Liver (tissue), 9 donors: ENCODE data around the gene SIRT7. TPM values are rescaled to one million over a fixed set of nuclear protein-coding genes. Genes with fewer than 3 reads are reported as not detected.
"Not testable (repeated sequence)": the region's sequence is repeated elsewhere in the genome, so short reads cannot be mapped to it uniquely, and the experiment has no call there.

Experiments used
- DNase-seq: peaks from one replicate; pipeline ENCODE4 v3.0.0-alpha.2; 2017; ENCODE audit warnings: low spot score
- H3K27ac ChIP-seq, 2 donors: one replicate each; pipeline ENCODE4 v1.7.0; 2013; ENCODE audit warnings: inconsistent platforms in 2 of 2, low read length in 2 of 2, control low read depth in 1 of 2, low read depth in 1 of 2, mild to moderate bottlenecking in 1 of 2
- H3K27me3 ChIP-seq, 4 donors: one replicate each; pipeline versions ENCODE4 v1.6.1 to v1.7.0; 2013; ENCODE audit warnings: low read length in 3 of 4, inconsistent platforms in 1 of 4, mild to moderate bottlenecking in 1 of 4, moderate library complexity in 1 of 4; ENCODE audit not compliant: control insufficient read depth in 4 of 4, insufficient read depth in 4 of 4
- H3K36me3 ChIP-seq, 4 donors: one replicate each; pipeline versions ENCODE4 v1.6.1 to v1.7.0; 2013; ENCODE audit warnings: low read length in 3 of 4, mild to moderate bottlenecking in 3 of 4, low read depth in 1 of 4, moderate library complexity in 1 of 4; ENCODE audit not compliant: control insufficient read depth in 4 of 4, insufficient read depth in 3 of 4
- H3K4me1 ChIP-seq, 4 donors: one replicate each; pipeline versions ENCODE4 v1.6.1 to v1.7.0; 2013; ENCODE audit warnings: low read length in 3 of 4, mild to moderate bottlenecking in 3 of 4, moderate library complexity in 1 of 4; ENCODE audit not compliant: control insufficient read depth in 4 of 4, insufficient read depth in 4 of 4
- H3K4me3 ChIP-seq, 3 donors: one replicate each; pipeline versions ENCODE4 v1.6.1 to v1.7.0; 2013; ENCODE audit warnings: low read length in 3 of 3, control low read depth in 1 of 3, low read depth in 1 of 3, mild to moderate bottlenecking in 1 of 3
- H3K9ac ChIP-seq, 2 donors: one replicate each; pipeline ENCODE4 v1.7.0; 2013; ENCODE audit warnings: low read length in 2 of 2, mild to moderate bottlenecking in 2 of 2, moderate library complexity in 2 of 2, control low read depth in 1 of 2, low read depth in 1 of 2
- H3K9me3 ChIP-seq, 4 donors: one replicate each; pipeline versions ENCODE4 v1.6.1 to v1.7.0; 2013; ENCODE audit warnings: low read length in 3 of 4; ENCODE audit not compliant: control insufficient read depth in 4 of 4
- ATF3 ChIP-seq: IDR thresholded peaks from 2 replicates; pipeline ENCODE4 v1.6.1; 2016; ENCODE audit warnings: antibody characterized with exemption
- CTCF ChIP-seq: fragments of 150-350 bp; IDR thresholded peaks from 2 replicates; pipeline ENCODE4 v1.5.1; 2017; ENCODE audit warnings: improper control_type of control experiment, low read depth, low read length; ENCODE audit not compliant: missing input control
- EGR1 ChIP-seq, 2 donors: IDR thresholded peaks; 2 replicates each; pipeline ENCODE4 v1.6.1; 2016 to 2018; ENCODE audit warnings: antibody characterized with exemption in 2 of 2, low read depth in 2 of 2
- FOXA1 ChIP-seq: IDR thresholded peaks from 2 replicates; pipeline ENCODE4 v1.6.1; 2016; ENCODE audit warnings: antibody characterized with exemption
- FOXA2 ChIP-seq: IDR thresholded peaks from 2 replicates; pipeline ENCODE4 v1.6.1; 2016; ENCODE audit warnings: antibody characterized with exemption
- HNF4G ChIP-seq: IDR thresholded peaks from 2 replicates; pipeline ENCODE4 v1.6.1; 2016; ENCODE audit warnings: antibody characterized with exemption
- JUND ChIP-seq, 2 donors: IDR thresholded peaks; 2 replicates each; pipeline ENCODE4 v1.6.1; 2016; ENCODE audit warnings: antibody characterized with exemption in 2 of 2
- NR2F2 ChIP-seq: IDR thresholded peaks from 2 replicates; pipeline ENCODE4 v1.6.1; 2016; ENCODE audit warnings: antibody characterized with exemption
- RAD21 ChIP-seq, 2 donors: IDR thresholded peaks; 2 replicates each; pipeline ENCODE4 v1.6.1; 2016; ENCODE audit warnings: antibody characterized with exemption in 2 of 2, mild to moderate bottlenecking in 2 of 2
- RXRA ChIP-seq, 2 donors: IDR thresholded peaks; 2 replicates each; pipeline ENCODE4 v1.6.1; 2017 to 2018; ENCODE audit warnings: antibody characterized with exemption in 2 of 2, mild to moderate bottlenecking in 1 of 2
- SP1 ChIP-seq: IDR thresholded peaks from 2 replicates; pipeline ENCODE4 v1.6.1; 2018; ENCODE audit warnings: antibody characterized with exemption, mild to moderate bottlenecking
- TAF1 ChIP-seq: conservative IDR thresholded peaks from 2 replicates; pipeline ENCODE4 v1.6.1; 2016; ENCODE audit warnings: antibody characterized with exemption, mild to moderate bottlenecking
- YY1 ChIP-seq: IDR thresholded peaks from 2 replicates; pipeline ENCODE4 v1.6.1; 2016; ENCODE audit warnings: antibody characterized with exemption, mild to moderate bottlenecking
- WGBS: extraction: QIAGEN DNeasy Blood & Tissue Kit; methylation state at CpG from one replicate; pipeline ENCODE4 v1.1.7; 2013; 5-methylcytosine and 5-hydroxymethylcytosine counted together
- polyA plus RNA-seq, 2 donors: library from polyadenylated mRNA; stranded (reverse) in 1 of 2; unstranded in 1 of 2; fragments of 200-250 nt in 1 of 2; fragments of >200 nt in 1 of 2; fragmentation: Nextera tagmentation in 1 of 2; extraction: Ambion mirVana in 1 of 2; gene quantifications; one replicate each; pipeline versions ENCODE4 v1.2.1 to v1.2.3, GENCODE V29; 2013 to 2015
- total RNA-seq, 2 donors: library from RNA; depleted of rRNA; stranded (reverse); fragments of >200 nt; gene quantifications; one replicate each; pipeline ENCODE4 v1.2.3, GENCODE V29; 2014
- donor health status: healthy.
- donor health status: healthy.
- donor health status: healthy.
- donor health status: healthy.
- donor health status: healthy.

The SIRT7 gene
- total and polyA plus RNA-seq, 4 donors = 7.1 to 16.5 (median 11.5) TPM

GRCh38 chr17:81955058-81955681 lies 37.2 kb upstream of the SIRT7 start:
- TF ChIP-seq YY1 = no peak
- no peak for TF ChIP-seq FOXA1
- TF ChIP-seq JUND (IDR thresholded peaks at IDR 0.05) = no peak
- no peak for TF ChIP-seq ATF3
- TF ChIP-seq FOXA2 = no peak
- TF ChIP-seq NR2F2 = no peak
- TF ChIP-seq EGR1 (IDR thresholded peaks at IDR 0.05; ENCODE audit: low read depth in 2 of 2) = no peak
- DNase-seq = no peak
- H3K4me1 ChIP-seq = peaks cover 0 to 16% (median 7%) of the 10 kb centered on the region in 4 donors
- no peaks in the 10 kb centered on the region for H3K27me3 ChIP-seq
- no peak overlapping the region for H3K9ac ChIP-seq
- no peaks in the 10 kb centered on the region for H3K9me3 ChIP-seq
- H3K27ac ChIP-seq = no peak overlapping the region
- H3K36me3 ChIP-seq = no peaks in the 10 kb centered on the region
- H3K4me3 ChIP-seq = no peak overlapping the region
- 97% methylated on average over 26 of the region's 26 CpGs for WGBS

- H3K4me1 ChIP-seq = peaks cover 0 to 9% (median 6%) of the 10 kb centered on the region in 4 donors
- H3K9me3 ChIP-seq = no peaks in the 10 kb centered on the region
- DNase-seq = no peak
- WGBS = 78% methylated on average over 19 of the region's 19 CpGs
- H3K9ac ChIP-seq = no peak overlapping the region
- TF ChIP-seq YY1 (no peak), RXRA (IDR thresholded peaks at IDR 0.05) (peak in 1 of 2 donors; percentile 17), CTCF (no peak), SP1 (no peak), ATF3 (no peak), TAF1 (no peak), EGR1 (IDR thresholded peaks at IDR 0.05; ENCODE audit: low read depth in 2 of 2) (no peak), HNF4G (no peak)
- H3K27ac ChIP-seq = no peak overlapping the region
- no peaks in the 10 kb centered on the region for H3K27me3 ChIP-seq
- H3K4me3 ChIP-seq = no peak overlapping the region
- no peaks in the 10 kb centered on the region for H3K36me3 ChIP-seq
Observed at GRCh38 chr17:81954131-81955057, 36.4 kb upstream of the SIRT7 start.

- 75% methylated on average over 5 of the region's 5 CpGs for WGBS
Observed at GRCh38 chr17:81953443-81953842, 35.5 kb upstream of the SIRT7 start.

More at GRCh38 chr17:81953443-81953842, 35.5 kb upstream of the SIRT7 start:
- H3K27me3 ChIP-seq, DNase-seq, H3K9ac ChIP-seq, H3K4me3 ChIP-seq, H3K9me3 ChIP-seq, H3K36me3 ChIP-seq, H3K4me1 ChIP-seq, H3K27ac ChIP-seq: not testable (repeated sequence)
- peak in 1 of 2 donors; percentile 32 for TF ChIP-seq RAD21 (IDR thresholded peaks at IDR 0.05)
